HG03575 (cell line): ENCODE results near the gene LRFN3.
"Not testable (repeated sequence)": the region's sequence is repeated elsewhere in the genome, so short reads cannot be mapped to it uniquely, and the experiment has no call there.

ENCODE experiments used
- ATAC-seq: cut with Tn5 transposase; IDR thresholded peaks from one replicate; pipeline ENCODE4 v1.9.1; 2021; ENCODE audit not compliant: unreplicated experiment, insufficient number of reproducible peaks, low FRiP score; ENCODE audit errors: extremely low read depth

LRFN3 gene

DNA sequence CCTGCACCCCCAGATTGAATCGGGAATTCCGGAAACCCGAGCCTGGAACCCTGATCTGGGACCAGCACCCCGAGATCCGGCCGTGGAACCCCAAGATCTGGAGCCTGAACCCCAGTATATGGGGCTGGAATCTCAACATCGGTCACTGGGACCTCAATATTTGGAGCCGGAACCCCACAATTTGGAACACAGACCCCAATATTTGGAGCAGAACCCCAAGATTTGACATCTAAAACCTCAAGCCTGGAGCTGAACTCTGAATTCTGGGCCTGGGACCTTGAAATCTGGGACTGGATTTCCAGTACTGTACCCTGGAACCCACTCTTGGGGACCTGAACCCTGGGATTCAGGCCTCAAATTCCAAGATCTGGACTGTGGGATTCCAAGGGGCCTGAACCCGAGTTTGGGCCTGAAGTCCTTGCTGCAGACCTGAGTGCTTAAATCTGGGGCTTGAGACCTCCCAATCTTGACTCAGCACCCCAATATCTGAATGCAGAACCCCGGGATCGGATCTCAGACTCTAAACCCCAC lies 629 bp downstream of the LRFN3 start:
- ATAC-seq = no peak

DNA sequence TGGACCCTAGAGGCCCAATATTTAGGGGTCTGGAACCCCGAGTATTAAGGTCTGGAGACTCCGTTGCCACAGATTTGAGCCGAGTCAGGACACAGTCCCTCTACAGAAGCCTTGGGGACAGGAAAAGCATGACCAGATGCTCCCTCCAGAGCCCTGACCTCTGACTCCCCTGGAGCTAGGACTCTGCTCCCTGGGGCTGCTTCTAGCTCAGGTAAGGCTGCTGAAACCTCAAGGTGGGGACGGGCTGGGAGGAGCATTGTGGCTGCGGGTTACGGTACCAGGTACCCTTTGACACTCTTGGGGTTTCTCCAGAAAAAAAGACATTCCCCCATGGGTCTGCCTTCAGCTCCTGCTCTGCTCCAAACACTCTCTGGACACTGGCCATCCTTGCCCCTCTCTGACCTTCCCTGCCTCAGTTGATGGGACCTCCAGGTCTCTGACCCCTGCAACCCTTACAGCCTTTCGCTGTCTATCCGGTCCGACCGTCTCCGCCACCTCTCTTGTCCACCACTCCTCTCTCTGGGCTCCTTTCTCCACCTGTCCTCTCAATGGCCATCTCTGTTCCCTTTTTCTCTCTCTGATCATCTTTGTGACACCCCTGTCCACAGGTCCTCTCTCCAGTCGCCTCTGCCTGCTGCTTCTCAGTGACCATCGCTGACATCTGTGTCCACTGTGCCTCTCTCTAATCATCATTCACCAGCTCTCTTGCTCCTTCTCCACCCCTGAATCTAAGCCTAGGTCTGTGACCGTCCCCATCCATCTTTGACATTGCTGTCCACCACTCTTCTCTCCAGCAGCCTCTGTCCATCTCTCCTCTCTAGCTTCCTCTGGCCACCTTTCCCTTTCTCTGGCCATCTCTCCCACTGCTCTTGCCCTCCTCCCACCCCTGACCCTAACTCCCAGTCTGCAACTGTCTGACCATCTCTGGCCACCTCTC lies 1.4 kb downstream of the LRFN3 start:
- ATAC-seq = no peak

GRCh38 chr19:35938282-35939224 lies 2.4 kb downstream of the LRFN3 start:
- ATAC-seq = no peak

GRCh38 chr19:35939307-35940077 lies 3.3 kb downstream of the LRFN3 start:
- no peak for ATAC-seq

- no peak for ATAC-seq
These were observed 4.1 kb downstream of the LRFN3 start for GRCh38 chr19:35940078-35940775.

- no peak for ATAC-seq
These were observed 4.7 kb downstream of the LRFN3 start for GRCh38 chr19:35940839-35941238.

GRCh38 chr19:35942235-35942634 lies 6.1 kb downstream of the LRFN3 start:
- ATAC-seq = no peak

DNA sequence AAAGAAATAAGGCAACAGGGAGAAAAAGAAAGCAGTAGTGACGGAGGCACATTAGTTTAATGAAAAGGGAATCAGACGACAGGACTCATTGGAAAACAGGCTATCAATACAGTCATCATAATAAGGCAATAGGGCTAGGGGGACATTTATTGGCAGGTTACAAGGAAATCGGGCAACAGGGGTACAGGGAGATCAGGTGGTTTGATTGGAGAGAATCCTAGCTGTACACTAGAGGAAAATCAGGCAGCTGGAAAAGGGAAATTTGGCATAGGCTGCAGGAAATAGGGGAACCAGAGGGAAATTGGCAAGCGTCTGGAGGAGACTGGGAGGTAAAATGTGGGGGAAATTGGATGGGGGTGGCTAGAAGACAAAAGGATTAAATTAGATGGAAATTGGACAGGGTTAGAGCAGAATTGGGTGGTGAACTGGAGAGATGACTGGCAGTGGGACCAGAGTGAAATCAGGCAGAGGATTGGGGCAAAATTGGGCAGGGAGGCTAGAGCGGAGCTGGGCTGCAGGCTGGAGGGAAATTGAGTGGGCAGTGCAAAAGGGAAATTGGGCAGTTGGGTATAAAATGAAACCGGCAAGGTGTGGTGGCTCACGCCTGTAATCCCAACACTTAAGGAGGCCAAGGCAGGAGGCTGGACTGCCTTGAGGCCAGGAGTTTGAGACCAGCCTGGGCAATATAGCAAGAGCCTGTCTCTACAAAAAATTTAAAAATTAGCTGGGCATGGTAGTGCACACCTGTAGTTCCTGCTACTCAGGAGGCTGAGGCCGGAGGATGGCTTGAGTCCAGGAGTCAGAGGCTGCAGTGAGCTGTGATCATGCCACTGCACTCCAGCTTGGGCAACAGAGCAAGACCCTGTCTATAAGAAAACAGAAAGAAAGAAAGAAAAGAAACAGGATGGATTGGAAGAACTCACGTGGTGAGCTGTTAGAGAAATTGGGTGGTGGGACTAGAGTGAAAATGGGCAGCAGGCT lies 7.4 kb downstream of the LRFN3 start:
- no peak for ATAC-seq

DNA sequence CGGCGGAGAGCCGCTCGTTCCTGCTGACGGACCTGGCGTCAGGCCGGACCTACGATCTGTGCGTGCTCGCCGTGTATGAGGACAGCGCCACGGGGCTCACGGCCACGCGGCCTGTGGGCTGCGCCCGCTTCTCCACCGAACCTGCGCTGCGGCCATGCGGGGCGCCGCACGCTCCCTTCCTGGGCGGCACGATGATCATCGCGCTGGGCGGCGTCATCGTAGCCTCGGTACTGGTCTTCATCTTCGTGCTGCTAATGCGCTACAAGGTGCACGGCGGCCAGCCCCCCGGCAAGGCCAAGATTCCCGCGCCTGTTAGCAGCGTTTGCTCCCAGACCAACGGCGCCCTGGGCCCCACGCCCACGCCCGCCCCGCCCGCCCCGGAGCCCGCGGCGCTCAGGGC lies 8.4 kb downstream of the LRFN3 start:
- no peak for ATAC-seq

GRCh38 chr19:35945121-35945790 lies 9.1 kb downstream of the LRFN3 start:
- no peak for ATAC-seq

GRCh38 chr19:35946203-35946602 lies 10.0 kb downstream of the LRFN3 start:
- ATAC-seq = no peak

GRCh38 chr19:35949131-35949530 lies 13.0 kb downstream of the LRFN3 start:
- no peak for ATAC-seq

DNA sequence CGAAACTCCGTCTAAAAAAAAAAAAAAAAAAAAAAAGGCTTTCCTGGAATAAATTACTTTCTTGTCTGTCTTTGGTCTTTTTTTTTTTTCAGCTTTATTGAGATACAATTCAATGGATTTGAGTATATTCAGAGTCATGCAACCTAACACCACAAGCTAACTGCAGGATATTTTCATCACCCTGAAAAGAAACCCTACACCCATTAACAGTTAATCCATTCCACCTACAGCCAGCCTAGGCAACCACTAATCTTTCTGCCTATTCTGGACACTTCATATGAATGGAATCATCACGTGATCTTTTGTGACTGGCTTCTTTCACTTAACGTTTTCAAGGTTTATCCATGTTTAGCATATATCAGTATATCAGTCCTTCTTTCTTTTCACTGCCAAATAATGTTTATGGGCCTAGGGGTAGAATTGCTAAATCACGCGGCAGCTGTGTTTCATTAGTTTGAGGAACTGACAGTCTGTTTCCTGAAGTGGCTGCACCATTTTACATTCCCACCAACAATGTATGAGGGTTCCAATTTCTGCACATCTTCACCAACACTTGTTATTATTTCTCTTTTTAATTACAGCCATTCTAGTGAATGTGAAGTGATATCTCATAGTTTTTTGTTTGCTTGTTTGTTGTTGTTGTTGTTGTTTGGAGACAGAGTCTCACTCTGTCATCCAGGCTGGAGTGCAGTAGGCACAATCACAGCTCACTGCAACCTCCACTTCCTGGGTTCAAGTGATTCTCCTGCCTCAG lies 19.9 kb downstream of the LRFN3 start:
- ATAC-seq = no peak

DNA sequence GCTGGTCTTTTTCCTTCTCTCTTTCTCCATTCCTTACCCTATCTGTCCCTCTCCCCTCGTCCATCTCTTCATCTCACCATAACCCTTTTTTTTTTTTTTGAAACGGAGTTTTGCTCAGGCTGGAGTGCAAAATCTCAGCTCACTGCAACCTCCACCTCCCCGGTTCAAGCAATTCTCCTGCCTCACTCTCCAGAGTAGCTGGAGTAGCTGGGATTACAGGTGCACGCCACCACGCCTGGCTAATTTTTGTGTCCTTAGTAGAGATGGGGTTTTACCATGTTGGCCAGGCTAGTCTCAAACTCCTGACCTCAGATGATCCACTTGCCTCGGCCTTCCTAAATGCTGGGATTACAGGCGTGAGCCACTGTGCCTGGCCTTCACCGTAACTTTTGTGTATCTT lies 21.2 kb downstream of the LRFN3 start:
- not testable (repeated sequence) for ATAC-seq

GRCh38 chr19:35958660-35959039 lies 22.5 kb downstream of the LRFN3 start:
- no peak for ATAC-seq
